GM12874 (cell line): ENCODE measurements around the gene LYSMD3.

Source experiments
- TF ChIP-seq, protein P1 (sequence below): IDR thresholded peaks from 2 replicates; pipeline ENCODE4 v1.5.1; 2011; ENCODE audit warnings: low read depth, mild to moderate bottlenecking, control low read depth, low read length, moderate library complexity; ENCODE audit not compliant: insufficient read depth

Gene LYSMD3

DNA sequence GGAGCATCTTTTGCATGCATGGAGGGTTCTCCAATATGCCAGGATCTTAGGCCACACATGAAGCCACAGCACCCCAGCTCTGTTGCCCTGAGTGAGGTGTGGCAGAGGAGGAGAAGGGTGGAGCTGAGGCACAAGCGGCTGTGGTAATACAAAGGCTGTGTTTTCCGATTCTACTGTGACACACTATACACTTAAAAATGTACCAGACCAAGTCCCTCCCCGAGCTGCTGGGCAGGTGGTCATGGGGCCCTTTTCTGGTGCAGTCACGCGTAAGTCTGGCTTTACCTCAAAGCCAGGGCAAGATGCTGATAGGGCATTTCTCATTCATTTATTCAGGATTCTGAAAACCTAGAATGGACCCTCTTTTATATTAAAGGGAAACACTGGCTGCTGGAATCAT, 33.0 kb upstream of the LYSMD3 start:
- TF ChIP-seq, protein P1, sequence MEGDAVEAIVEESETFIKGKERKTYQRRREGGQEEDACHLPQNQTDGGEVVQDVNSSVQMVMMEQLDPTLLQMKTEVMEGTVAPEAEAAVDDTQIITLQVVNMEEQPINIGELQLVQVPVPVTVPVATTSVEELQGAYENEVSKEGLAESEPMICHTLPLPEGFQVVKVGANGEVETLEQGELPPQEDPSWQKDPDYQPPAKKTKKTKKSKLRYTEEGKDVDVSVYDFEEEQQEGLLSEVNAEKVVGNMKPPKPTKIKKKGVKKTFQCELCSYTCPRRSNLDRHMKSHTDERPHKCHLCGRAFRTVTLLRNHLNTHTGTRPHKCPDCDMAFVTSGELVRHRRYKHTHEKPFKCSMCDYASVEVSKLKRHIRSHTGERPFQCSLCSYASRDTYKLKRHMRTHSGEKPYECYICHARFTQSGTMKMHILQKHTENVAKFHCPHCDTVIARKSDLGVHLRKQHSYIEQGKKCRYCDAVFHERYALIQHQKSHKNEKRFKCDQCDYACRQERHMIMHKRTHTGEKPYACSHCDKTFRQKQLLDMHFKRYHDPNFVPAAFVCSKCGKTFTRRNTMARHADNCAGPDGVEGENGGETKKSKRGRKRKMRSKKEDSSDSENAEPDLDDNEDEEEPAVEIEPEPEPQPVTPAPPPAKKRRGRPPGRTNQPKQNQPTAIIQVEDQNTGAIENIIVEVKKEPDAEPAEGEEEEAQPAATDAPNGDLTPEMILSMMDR = no peak

DNA sequence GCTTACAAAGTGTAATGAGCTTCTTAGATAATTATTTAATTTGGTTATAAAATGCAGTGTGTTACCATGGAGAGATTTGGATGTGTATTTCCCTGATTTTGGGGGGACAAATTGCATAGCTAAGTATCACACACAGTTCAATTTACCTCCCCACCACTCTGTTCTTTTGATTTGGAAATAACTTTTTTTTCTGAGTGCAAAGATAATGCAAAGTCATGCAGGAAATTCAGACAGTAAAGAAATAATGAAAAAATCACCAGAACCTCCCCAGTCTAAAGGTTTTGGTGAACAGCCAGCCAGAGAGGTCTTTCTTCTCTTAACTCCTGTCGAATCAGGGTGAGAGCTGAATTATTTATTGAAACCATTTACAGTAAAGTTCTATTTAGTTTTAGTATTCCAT, 32.4 kb upstream of the LYSMD3 start:
- TF ChIP-seq, protein P1 = no peak

DNA sequence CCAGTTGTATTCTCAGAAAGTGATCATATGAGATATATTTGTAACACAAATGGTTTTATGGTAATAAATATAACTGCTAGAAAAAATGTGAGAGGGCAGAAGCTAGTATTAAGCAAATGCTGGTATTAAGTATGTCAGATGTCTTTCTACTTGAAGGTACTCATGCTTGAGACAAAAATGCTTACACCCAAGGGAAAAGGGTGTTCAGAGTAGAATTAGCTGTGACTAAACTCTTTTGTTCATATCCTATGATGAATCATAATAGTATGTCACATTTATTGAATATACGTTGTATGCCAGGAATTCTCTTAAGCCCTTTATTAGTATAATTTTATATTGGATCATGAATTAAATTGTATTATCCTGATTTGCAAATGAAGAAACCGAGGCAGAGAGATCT, 31.4 kb upstream of the LYSMD3 start:
- TF ChIP-seq, protein P1 = no peak

DNA sequence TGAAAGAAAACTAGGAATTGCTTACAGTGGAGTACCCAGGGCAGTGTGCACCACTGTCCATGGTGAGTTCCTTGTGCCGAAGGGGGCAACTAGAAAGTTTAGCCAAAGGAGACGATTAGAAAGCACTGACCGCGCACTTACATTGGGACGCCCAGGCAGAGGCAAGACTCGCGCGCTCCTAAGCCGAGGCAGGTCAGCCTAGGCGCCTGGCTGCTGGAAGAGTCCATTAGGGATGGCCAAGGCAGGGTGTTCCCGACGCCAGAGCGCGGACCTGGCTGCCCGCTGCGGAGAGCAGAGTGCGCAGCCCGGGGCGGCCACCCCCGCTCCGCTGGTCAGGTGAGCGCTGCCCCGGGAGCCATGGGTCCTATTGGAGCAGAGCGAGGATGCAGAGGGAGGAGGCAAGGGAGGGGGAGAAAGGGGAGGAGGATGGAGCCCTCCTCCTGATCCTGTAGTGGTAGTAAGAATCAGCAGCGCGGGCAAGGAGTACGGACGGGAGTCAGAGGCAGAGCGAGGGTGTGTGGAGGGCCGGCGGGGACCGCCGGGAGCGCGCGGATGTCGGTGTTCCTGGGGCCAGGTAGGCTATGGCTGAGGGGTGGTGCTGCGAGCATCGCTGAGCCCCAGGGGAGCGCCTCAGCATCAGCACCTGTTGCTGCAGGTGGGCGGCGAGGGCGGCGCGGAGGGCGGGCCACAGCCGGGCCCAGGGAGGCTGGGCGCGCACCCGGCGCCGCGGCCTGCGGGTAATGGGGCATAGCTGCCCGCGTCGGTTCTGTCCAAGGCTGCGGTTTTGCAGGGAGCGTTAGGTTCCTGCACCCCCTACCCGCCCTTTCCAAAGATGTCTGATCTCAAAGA, 29.2 kb upstream of the LYSMD3 start, which contains the start of gene ADGRV1:
Gene ADGRV1 (plus strand): TSS at position 454 of the 849 bp plus-strand sequence. CDS start 99 bp downstream, at position 553.
- TF ChIP-seq, protein P1 = no peak

DNA sequence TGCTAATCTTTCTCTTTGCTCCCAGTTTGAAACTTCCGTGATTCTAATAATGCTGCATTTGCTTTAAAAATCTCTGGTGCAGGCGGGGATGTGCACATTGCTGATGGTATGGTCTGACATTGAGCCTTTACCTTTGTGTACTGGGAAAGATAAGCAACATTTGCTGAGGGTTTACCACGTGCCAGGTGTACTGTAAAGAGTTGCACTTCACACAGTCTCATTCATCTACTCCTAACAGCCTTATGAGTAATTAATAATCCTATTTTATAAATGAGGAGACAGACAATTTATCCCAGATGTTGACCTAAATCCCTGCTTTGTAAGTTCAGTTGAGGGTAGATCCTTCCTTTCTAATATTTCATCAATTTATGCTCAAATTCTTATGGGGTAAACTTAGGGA, 28.5 kb upstream of the LYSMD3 start:
- TF ChIP-seq, protein P1 = no peak

DNA sequence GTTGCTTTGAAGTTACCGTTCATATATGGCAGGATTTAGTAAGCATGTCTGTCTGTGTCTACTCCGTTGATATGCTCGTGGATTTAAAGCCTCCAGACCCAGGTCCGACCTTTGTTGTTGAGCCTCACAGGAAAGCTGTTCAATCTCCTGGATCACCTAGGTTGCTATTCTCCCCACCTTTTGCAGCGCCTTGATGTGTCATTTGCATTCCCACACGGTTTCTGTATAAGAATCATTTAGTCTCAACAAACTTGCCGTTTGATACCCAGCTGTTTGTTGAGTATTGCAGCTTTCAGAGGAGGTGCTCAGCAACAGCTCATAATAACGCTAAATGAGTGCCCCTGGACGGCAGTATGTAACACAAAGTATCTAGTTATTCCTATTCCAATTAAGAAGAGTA, 28.0 kb upstream of the LYSMD3 start:
- TF ChIP-seq, protein P1 = no peak

DNA sequence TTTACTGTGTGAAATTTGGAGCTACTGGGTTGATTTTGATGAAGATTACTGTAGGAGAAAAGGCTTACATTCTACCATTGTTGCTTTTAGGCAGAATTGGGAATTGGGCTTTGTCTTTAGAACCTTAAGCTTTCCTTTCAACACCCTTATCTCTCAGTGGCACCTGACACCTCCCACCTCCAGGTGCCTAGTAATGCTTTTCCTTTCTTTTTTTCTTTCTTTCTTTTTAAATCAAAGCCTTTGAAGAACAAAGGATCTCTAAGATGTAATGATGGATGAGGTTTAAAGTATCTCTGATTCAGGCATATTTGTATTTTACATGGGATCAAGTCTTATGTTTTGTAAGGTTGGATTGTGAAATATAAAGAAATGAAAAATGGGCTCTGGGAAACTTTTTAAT, 26.3 kb upstream of the LYSMD3 start:
- TF ChIP-seq, protein P1 = no peak
